Activated effector memory CD4-positive, alpha-beta T cell treated with Interleukin-2 at 50 U/mL for 16 hours (primary cell): ENCODE measurements around the gene EYS.
"Not testable (repeated sequence)": the region's sequence is repeated elsewhere in the genome, so short reads cannot be mapped to it uniquely, and the experiment has no call there.

ENCODE experiments used
- DNase-seq: peaks from one replicate; pipeline ENCODE4 v3.0.0-alpha.2; 2020

Gene EYS

GRCh38 chr6:65071480-65071879, 635.5 kb downstream of the EYS start:
- no peak for DNase-seq

DNA sequence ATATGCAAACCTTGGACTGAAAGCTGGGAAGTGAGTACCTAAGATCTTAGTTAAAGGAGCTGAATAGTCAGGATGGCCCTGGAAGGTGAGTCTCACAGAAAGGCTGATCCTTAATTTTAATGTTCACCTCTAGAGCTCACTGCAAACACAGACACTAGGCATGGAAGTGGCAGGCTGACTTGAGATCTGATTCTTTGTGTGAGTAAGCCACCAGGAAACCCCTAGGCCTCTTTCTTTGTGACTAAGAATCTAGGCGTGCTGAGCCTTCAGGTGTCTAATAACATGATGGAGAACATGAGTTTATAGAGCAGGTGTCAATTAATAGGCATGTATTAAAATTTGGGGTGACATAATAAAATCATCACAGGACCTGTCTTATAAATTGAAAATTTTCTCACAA, 642.2 kb downstream of the EYS start:
- no peak for DNase-seq

- DNase-seq, result no peak
Measured at GRCh38 chr6:65059568-65059967, 647.5 kb downstream of the EYS start.

DNA sequence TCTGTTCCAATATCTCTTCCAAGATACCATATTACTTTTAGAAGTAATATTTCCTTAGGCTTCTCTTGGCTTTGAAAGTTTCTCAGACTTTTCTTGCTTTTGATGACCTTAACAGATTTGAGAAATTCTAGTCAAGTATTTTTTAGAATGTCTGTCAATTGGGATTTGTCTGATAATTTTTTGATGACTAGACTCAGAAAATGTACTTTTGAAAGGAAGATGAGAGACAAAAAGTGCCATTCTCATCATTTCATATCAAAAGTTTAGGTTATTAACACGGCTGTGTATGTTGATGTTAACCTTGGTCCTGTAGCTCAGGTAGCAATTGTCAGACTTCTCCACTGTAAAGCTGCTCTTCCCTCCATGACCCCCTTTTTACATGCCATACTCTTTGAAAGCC, 651.5 kb downstream of the EYS start:
- no peak for DNase-seq

GRCh38 chr6:65052626-65053025, 654.4 kb downstream of the EYS start:
- no peak for DNase-seq

- no peak for DNase-seq
Measured at GRCh38 chr6:65045801-65046200, 661.2 kb downstream of the EYS start.

DNA sequence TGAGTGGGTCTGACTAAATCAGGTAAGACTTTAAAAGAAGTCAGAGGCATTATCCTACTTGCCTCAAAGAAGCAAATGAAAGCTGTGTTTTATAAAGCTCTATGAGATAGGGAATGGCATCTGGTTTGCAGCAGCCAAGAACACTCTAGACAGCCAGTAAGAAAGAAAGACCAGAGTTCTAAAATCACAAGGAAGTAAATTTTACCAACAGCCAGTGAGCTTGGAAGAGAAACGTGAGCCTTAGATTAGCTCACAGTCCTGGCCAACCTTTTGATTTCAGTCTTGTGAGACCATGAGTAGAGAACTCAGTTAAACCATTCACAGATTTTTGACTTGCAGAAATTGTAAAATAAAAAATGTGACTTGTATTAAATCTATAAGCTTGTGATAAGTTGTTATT, 693.0 kb downstream of the EYS start:
- no peak for DNase-seq

GRCh38 chr6:65006788-65007187, 700.2 kb downstream of the EYS start:
- DNase-seq, result no peak

DNA sequence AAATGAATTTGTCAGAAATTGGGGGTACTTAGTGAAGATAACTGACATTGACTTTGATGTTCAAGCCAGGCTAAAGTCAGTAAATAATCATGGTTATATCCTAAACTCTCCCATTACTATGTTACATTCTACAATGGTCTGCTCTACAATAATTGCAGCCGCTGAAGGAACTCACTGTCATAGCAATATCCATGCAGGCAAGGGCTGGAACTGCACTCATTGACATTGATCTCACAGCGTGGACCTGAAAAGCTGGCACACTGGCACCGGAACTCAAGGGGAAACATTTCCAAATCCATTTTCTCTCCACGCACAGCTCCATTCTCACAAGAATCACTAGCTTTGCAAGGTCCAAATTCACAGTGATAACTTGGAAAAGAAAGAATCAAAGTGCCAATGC, 702.7 kb downstream of the EYS start:
- no peak for DNase-seq

- DNase-seq, result not testable (repeated sequence)
Measured at GRCh38 chr6:65002882-65003281, 704.1 kb downstream of the EYS start.

DNA sequence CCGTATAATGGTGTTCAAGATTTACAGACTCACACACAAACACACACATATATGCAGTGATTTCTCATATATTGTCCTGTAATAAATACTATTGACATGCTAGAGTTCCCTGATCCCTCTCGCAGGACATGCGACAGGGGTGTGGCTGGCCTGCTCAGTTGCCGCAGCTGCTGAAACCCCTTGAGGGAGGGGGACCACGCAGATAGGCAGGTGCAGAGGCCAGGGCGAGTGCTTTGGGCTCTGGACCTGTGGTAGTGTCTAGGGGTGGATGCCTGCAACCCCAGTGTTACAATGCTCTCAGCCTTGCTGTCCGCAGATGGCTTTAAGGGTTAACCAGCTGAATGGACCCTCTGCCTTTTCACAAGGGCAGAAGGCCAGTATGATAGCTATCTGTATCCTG, 706.2 kb downstream of the EYS start:
- DNase-seq, result no peak

- DNase-seq, result no peak
Measured at GRCh38 chr6:64998204-64998603, 708.8 kb downstream of the EYS start.

DNA sequence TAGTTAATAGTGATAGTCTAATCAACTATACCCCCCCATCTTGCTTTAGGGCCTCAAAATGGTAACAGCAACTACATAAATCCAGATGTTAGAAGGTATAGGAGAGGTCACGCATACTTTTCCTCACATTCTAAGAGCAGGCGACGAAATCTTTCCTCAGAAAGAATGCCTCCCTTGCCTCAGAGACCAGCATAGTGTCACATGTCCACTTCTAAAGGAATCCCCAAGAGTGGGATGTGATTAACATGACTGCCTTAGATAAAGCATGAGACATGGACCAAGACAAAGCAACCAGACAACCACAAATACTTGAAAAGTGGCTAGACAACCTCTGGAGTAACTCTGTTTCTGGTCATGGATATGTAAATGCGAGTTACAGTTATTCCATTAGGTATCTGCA, 710.7 kb downstream of the EYS start:
- no peak for DNase-seq

GRCh38 chr6:64990652-64991304, 716.2 kb downstream of the EYS start:
- no peak for DNase-seq

- no peak for DNase-seq
Measured at GRCh38 chr6:64988148-64988547, 718.9 kb downstream of the EYS start.

- DNase-seq, result no peak
Measured at GRCh38 chr6:64987066-64987465, 720.0 kb downstream of the EYS start.

- DNase-seq, result no peak
Measured at GRCh38 chr6:64985726-64986125, 721.3 kb downstream of the EYS start.

- no peak for DNase-seq
Measured at GRCh38 chr6:64984948-64985347, 722.1 kb downstream of the EYS start.

GRCh38 chr6:64983089-64983488, 723.9 kb downstream of the EYS start:
- no peak for DNase-seq

DNA sequence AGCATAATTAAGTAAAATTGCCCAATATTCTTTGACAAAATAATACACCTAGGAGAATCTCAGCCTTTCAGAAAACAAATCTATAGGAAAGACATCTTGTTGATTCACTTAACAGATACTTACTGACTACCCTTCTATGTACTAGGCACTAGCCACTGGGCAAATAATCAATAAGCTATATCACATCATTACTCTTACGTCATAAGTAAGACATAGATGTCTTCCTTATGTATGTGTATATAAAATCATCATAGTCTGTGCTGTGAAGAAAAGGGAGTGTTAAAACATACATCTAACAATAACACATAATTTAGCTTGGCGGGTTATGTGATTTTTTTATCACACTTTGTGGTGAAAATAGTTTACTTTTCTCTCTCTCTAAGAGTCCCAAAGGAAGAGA, 733.9 kb downstream of the EYS start:
- DNase-seq, result no peak

DNA sequence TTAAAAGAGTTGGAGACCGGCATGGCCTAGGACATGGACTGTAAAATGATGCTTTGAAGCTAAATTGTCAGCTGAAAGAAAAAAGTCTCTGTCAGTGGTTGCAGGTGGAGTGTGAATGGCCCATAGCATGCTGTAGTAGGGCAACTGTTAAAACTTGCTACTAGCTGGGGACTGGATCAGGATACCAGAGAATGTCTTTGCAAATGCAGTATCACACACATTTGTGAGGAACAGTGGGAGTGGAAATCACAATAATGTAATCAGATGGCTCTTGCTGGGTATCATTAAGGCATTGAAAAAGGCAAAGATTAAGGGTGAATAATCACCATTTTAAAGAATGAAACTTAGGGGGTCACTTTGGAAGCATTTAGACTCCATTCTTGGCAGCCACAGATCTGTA, 737.9 kb downstream of the EYS start:
- DNase-seq, result no peak

GRCh38 chr6:64955435-64955848, 751.6 kb downstream of the EYS start:
- no peak for DNase-seq

GRCh38 chr6:64949257-64949656, 757.8 kb downstream of the EYS start:
- DNase-seq, result no peak

DNA sequence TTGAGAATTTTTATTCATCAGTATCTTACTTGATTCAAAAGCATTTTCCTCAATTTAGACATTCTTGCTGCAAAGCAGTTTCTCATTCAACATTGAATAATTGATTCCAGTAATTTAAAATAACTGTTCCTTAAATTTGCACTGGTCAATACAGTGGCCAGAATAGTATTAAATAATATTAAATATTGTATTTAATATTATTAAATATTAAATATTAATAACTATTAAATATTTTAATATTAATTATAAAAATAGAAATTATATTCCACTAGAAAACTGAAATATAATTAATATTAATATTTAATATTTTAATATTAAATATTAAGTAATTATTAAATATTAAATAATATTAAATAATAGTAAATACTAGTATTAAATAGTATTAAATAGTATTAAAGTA, 758.8 kb downstream of the EYS start:
- DNase-seq, result no peak

GRCh38 chr6:64945450-64945849, 761.6 kb downstream of the EYS start:
- DNase-seq, result no peak

DNA sequence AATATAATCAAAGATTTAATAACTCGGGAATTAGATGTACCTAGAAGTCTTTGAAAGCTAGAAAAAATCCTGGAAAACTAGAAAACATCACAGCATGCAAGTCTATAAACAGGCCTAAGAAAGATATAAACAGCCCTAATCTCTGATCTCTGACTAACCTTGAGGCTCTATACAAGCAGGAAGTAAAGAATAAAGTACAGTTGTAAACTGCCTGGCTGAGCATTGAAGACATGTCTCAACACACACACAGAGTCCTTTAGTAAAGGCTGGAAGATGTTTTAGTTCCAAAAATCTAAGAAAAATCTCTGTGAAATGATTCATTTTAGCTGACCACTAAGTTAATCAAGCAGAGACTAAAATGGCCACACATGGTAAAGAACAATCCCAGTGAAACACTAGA, 774.5 kb downstream of the EYS start:
- DNase-seq, result no peak
